ENCODE measurements around the gene OPRL1.

Gene OPRL1

GRCh38 chr20:64080013-64080812 lies at the start of gene OPRL1:
Gene OPRL1 (plus strand): TSS chr20:64080082. CDS start chr20:64092721, 12,639 bp downstream.
- in situ Hi-C loops (cut with MboI; ENCODE audit: low sequenced_read_pairs): no loop called here

DNA sequence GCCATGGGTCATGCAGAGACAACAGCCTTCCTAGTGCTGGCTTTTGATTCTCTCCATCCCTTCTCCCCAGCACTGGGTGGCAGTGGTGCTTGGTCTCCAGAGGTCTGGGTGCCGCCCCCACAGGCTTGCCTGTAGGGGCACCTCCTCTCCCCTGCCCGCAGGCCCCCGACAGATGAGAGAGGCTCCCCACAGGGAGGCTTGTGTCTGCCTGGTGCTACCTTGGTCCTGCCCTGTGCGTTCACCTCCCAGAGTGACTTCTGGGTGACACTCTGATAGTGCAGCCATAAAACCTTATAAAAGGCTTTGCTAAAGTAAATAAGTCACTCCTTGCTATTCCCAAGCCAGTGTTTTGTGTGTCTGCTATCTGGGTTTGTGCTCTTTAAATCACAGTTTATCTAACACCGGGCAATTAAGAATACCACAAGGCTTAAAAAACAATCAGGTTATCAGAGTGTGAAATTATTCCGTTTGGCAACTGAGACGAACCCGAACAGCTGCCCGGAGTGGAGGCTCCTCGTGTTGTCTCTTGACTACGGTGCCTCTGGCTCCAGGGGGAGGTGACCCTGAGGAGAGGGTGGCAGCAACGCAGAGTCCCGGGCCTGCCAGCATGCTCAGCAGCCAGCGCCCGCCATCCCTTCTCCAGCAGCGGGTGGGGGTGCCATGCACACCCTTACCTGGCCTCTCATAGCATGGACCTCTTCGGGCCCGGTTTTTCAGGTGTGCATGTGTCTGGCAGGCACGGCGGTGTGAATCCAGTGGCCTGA lies 49.3 kb upstream of the OPRL1 start:
- in situ Hi-C loops (cut with MboI; ENCODE audit: low sequenced_read_pairs): no loop called here

GRCh38 chr20:64031822-64032314 lies 48.0 kb upstream of the OPRL1 start:
- in situ Hi-C loops (cut with MboI; ENCODE audit: low sequenced_read_pairs): no loop called here

DNA sequence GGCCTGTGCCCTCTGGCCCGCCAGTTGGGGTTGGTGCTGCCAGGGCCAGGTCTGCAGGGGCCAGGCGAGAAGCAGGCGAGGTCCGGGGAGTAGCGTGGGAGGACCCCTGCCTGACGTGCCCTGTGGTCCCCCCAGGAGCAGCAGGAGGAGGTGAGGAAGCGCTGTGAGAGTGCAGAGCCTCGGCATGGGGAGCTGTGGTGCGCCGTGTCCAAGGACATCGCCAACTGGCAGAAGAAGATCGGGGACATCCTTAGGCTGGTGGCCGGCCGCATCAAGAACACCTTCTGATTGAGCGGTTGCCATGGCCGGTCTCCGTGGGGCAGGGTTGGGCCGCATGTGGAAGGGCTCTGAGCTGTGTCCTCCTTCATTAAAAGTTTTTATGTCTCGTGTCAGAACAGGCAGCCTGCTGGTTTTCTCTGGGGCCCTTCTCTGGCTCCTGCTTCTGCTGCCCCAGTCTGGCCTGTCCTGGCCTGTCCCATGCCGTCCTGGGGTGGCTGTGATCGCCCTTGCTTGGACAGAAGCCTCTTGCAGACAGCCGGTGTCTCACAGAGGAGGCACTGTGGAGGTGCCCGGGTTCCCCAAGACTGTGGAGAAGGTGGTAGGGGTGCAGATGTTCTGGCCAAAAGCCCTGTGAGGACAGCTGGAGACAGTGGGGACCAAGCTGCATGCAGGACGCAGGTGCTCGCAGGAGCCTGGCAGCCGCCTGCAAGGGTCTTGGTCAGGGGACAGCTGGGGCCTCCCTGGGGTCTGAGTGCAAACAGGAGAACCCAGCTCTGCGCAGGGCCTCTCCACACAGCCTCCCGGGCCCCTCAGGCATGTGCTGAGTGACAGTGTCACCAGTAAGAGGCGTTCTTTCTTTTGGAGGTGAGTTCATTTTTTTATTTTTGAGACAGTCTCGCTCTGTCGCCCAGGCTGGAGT lies 46.9 kb upstream of the OPRL1 start:
- in situ Hi-C loops (cut with MboI; ENCODE audit: low sequenced_read_pairs): no loop called here

GRCh38 chr20:64033981-64034493 lies 45.8 kb upstream of the OPRL1 start:
- in situ Hi-C loops (cut with MboI; ENCODE audit: low sequenced_read_pairs): no loop called here

DNA sequence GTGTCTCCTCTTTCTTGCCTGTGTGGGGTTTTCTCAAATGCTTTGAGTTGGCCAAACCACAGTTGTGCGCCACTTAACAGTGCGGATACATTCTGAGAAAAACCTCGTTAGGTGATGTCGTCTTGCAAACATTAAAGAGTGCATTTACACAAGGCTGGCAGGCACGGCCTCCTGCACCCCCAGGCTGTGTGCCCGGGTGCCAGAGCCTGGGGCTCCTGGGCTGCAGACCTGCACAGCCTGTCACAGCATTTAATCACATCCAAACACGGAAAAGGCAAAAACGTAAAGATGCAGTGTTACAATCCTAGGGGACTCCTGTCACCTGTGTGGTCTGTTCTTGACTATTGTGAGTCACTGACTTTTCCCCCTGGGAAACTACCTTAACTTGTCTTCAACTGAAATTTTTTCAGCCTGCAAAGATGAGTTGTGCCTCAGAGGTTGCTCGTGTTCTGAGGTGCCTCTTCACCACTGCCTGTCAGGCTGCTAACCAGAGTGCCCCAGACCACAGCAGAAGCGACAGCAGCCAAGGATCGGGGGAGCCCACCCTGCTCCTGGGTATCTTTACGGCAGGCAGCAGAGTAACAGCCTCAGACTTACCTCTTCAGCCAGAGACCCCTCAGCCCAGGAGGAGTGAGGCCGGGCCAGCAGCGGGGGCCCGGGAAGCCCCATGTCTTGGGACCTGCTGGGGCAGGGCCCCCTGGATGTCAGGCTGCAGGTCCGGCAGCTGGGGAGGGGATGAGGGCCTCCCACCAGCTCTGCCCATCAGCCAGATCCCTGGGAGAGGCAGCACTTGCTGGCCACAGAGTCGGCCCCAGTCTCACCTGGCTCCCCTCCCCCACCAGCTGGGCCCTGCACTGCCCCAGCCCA lies 44.6 kb upstream of the OPRL1 start:
- in situ Hi-C loops (cut with MboI; ENCODE audit: low sequenced_read_pairs): no loop called here

DNA sequence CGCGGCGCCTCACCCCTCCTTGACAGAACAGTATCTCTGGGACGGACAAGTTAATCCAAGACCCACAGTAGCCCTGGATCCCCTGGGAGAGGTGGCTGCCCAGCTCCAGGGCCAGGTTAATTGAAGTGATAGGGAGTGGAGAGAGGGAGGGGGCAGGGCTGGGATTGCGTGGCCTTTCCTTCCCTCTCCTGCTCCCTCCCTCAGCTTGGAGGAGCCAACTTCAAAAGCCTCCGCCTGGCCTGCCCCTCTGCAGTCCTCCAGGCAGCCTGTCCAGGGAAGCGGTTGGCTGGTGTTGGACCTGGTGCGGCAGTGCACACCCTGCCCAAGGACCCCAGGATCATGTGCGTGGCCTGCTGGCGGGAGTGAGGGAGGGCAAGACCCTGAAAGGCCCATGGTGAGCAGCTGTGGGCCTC lies 43.9 kb upstream of the OPRL1 start, which contains the start of gene C20orf204:
TSS of gene C20orf204 (plus strand) at position 250 of the 413 bp plus-strand sequence. CDS start at position 392, 142 bp downstream.
- in situ Hi-C loops (cut with MboI; ENCODE audit: low sequenced_read_pairs): no loop called here

DNA sequence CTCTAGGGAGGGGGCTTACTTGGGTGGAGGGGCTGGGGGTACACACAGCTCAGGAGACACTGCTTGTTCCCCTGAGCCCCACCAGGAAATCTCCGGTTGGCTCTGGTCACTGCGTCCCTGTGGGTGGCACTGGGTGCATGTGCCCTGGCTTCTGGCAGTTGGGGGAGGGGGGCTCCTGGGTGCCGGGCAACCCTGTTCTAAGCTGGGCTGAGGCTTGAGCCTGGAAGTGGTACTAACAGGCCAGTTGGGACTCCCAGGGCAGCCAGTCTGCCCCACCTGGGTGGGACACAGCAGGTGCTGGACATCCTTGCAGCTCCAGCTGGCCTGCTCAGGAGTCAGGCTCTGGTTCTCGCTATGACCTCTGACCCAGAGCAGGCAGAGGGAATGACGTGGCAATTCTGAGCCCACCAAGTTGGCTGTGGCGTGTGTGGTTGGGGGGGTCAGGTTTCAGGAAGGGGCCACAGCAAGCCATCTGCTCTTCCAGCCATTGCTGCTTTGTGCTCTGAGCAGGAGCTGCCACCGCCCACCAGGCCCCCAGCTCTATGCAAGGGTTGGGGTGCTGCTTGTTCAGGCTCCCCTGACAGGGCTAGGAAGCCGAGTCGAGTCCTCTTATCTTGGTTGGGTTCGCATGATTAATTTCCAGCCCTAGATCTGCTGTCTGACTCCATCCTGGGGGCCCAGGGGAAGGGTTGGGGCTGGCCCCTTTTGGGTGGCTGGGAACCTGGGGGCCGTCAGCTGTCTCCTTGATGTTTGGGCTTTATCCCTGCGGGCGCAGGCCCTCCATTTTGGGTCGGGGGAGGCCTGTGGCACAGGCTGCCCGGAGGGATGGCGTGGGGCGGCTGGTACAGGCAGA lies 43.3 kb upstream of the OPRL1 start:
- in situ Hi-C loops (cut with MboI; ENCODE audit: low sequenced_read_pairs): no loop called here

GRCh38 chr20:64037199-64037497 lies 42.7 kb upstream of the OPRL1 start:
- in situ Hi-C loops (cut with MboI; ENCODE audit: low sequenced_read_pairs): no loop called here

GRCh38 chr20:64037498-64038213 lies 42.2 kb upstream of the OPRL1 start:
- in situ Hi-C loops (cut with MboI; ENCODE audit: low sequenced_read_pairs): no loop called here

- in situ Hi-C loops (cut with MboI; ENCODE audit: low sequenced_read_pairs): no loop called here
Observed at GRCh38 chr20:64038224-64038564, 41.7 kb upstream of the OPRL1 start.

GRCh38 chr20:64038565-64039292 lies 41.2 kb upstream of the OPRL1 start:
- in situ Hi-C loops (cut with MboI; ENCODE audit: low sequenced_read_pairs): no loop called here

- in situ Hi-C loops (cut with MboI; ENCODE audit: low sequenced_read_pairs): no loop called here
Observed at GRCh38 chr20:64039293-64040160, 40.4 kb upstream of the OPRL1 start.

DNA sequence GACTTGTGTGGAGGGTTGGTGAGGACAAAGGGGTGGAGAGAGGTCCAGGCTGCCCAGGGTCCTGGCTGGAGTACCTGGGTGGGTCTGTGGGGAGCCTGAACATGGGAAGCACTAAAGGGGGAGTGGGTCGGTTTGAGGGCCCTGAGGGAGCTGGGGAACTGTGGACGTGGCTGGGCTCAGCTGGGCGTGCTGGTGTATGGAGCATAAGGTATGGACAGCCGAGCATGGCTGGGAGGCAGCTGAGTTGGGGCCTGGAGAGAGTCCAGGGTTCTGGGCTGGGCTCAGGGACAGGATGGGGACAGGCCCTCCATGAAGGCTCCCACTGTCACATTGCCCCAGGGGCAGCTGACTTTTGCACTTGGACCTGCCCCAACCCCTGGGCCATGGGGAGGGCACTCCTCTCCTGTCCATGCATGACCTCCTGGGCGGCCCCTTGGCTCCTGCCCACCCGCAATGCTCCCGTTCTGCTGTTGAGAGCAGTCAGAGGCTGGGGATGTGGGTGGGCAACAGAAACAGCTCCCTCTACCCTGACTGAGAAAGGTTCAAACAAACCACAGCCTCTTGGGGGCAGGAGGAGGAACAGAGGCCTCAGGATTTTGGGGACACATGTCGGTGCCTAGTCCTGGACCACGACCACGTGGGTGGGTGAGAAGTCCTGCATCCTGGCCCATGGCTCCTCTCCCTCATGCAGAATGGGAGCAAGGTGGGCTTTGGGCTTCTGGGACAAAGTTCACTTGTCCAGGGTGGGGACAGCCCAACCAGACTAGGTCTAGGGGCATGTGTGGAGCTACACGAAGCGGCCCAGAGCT lies 39.4 kb upstream of the OPRL1 start:
- in situ Hi-C loops (cut with MboI; ENCODE audit: low sequenced_read_pairs): no loop called here

DNA sequence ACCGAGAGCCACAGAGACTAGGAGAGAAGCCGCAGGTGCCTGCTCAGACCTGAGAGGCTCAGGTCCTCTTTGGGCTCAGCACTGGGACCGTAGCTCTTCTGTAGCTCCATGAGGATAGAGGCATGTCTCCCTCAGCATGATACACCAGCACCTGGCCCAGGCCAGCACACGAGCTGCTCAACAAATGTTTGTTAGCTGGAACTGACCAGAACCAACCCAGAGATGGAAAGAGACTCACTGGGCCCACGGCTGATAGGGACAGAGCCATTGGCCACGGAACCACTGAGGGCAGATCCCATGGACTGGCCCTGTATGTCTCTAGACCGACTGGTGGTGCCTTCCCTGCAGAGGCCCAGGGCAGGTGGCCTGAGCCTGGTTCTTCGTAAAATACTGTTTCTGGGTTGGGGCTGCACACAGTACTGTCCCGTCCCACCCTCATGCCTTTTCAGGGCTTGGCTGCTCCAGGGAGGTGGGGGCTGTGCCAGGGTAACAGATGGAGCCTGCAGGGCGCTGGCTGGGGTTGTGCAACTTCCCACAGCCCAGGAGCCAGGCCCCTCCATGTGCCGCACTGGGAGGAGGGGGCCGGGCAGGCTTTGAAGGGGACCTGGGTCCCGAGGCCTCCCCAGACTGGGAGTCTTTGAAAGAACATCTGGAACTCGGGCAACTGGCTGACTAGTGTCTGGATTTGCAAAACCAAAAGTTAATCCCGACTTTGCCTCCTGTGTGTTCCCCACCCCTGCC lies 38.7 kb upstream of the OPRL1 start:
- in situ Hi-C loops (cut with MboI; ENCODE audit: low sequenced_read_pairs): no loop called here

- in situ Hi-C loops (cut with MboI; ENCODE audit: low sequenced_read_pairs): no loop called here
Observed at GRCh38 chr20:64041781-64042053, 38.2 kb upstream of the OPRL1 start.

Data from HL-60/S4 treated with phorbol 12-myristate 13-acetate at 8.2 ng/mL for 4 days and 3 days (cell line).